Measurements from ENCODE around the gene MARCHF6. TPM values are rescaled to one million over a fixed set of nuclear protein-coding genes. Genes with fewer than 3 reads are reported as not detected.
A peak's percentile ranks its signal among the peaks of the same experiment; 100 is the strongest.

Gene MARCHF6
- total and polyA plus RNA-seq, 2 donors from 2014 or later: 70.4 to 177 TPM

DNA sequence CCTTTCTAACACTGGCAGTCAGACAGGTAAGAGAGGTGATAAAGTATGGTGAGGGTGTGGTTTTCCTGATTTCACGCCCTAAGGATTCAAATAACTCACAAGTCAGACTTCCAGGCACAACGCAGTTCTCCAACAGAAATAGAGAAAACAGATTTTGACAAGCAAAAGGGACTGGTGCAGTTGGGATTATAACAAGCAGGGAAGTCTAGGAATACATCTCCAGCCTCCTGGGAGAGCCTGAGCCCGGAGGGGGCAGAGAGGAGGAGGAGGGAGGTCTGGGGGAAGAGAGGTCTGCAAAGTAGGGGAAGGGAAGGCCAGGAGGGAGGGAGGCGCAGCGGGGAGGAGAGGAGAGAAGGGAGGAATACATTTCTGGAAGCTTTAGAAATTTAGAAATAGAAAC is 47.4 kb upstream of the MARCHF6 start:
- Histone ChIP-seq H3K9ac (ENCODE audit: low read length in 3 of 3) (peak overlapping the region in 2 of 3 donors; percentile 46 to 86), H3K4me1 (ENCODE audit: control insufficient read depth in 2 of 3, insufficient read depth in 2 of 3, low read depth in 1 of 3, low read length in 3 of 3) (peaks cover 0 to 36% (median 7%) of the 10 kb centered on the region in 3 donors)
- no peak for FAIRE-seq

DNA sequence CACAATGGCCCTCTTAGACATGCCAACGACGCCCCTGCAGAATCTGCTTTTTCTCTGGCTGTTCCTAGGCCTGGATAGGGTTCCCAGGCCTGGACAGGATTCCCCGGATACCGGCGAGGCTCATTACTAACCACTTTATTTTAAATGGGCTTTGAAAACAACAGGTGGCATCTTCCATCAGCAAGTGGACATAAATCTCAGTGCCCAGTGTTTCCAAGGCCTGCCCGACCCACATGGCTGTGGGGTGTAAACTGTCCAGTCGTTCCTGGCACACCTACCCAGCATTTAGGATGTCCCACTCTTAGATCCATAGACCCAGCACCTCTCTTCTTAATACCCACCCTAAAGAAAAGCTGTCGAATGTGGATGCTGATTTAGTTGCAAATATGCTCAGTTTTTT is 46.7 kb upstream of the MARCHF6 start:
- TF ChIP-seq, protein P1, sequence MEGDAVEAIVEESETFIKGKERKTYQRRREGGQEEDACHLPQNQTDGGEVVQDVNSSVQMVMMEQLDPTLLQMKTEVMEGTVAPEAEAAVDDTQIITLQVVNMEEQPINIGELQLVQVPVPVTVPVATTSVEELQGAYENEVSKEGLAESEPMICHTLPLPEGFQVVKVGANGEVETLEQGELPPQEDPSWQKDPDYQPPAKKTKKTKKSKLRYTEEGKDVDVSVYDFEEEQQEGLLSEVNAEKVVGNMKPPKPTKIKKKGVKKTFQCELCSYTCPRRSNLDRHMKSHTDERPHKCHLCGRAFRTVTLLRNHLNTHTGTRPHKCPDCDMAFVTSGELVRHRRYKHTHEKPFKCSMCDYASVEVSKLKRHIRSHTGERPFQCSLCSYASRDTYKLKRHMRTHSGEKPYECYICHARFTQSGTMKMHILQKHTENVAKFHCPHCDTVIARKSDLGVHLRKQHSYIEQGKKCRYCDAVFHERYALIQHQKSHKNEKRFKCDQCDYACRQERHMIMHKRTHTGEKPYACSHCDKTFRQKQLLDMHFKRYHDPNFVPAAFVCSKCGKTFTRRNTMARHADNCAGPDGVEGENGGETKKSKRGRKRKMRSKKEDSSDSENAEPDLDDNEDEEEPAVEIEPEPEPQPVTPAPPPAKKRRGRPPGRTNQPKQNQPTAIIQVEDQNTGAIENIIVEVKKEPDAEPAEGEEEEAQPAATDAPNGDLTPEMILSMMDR (IDR thresholded peaks at IDR 0.05; ENCODE audit: borderline replicate concordance, extremely low read depth, insufficient read depth): no peak
- Histone ChIP-seq H3K9me3 (ENCODE audit: control insufficient read depth in 2 of 3, insufficient read depth in 1 of 3, low read length in 3 of 3) (no peaks in the 10 kb centered on the region), H3K9ac (ENCODE audit: low read length in 3 of 3) (peak overlapping the region; percentile 34 to 86 (median 46)), H3K4me1 (ENCODE audit: control insufficient read depth in 2 of 3, insufficient read depth in 2 of 3, low read depth in 1 of 3, low read length in 3 of 3) (peaks cover 0 to 36% (median 7%) of the 10 kb centered on the region in 3 donors), H3K27ac (ENCODE audit: low read depth in 2 of 2, low read length in 2 of 2) (peak overlapping the region; percentile 42 to 95), H3K27me3 (ENCODE audit: control insufficient read depth, insufficient read depth, low read length) (no peaks in the 10 kb centered on the region), H3K4me3 (ENCODE audit: low read length in 3 of 3) (peak overlapping the region; percentile 71 to 83 (median 71)), H3K36me3 (ENCODE audit: control insufficient read depth in 2 of 3, insufficient read depth in 3 of 3, low read length in 3 of 3) (no peaks in the 10 kb centered on the region)
- peak in 1 of 5 donors; percentile 53 for DNase-seq
- no peak for FAIRE-seq
- intact Hi-C loops (cut with DNase I): no loop called here

More for the DNA sequence above, 47.4 kb upstream of the MARCHF6 start:
- intact Hi-C loops (cut with DNase I): no loop called here
- TF ChIP-seq, protein P1 (IDR thresholded peaks at IDR 0.05; ENCODE audit: borderline replicate concordance, extremely low read depth, insufficient read depth): no peak
- H3K4me3 ChIP-seq (ENCODE audit: low read length in 3 of 3): peak overlapping the region; percentile 71 to 83 (median 71)
- no peaks in the 10 kb centered on the region for H3K27me3 ChIP-seq (ENCODE audit: control insufficient read depth, insufficient read depth, low read length)
- H3K9me3 ChIP-seq (ENCODE audit: control insufficient read depth in 2 of 3, insufficient read depth in 1 of 3, low read length in 3 of 3): no peaks in the 10 kb centered on the region
- DNase-seq: no peak
- no peaks in the 10 kb centered on the region for H3K36me3 ChIP-seq (ENCODE audit: control insufficient read depth in 2 of 3, insufficient read depth in 3 of 3, low read length in 3 of 3)
- H3K27ac ChIP-seq (ENCODE audit: low read depth in 2 of 2, low read length in 2 of 2): peak overlapping the region; percentile 42 to 95

DNA sequence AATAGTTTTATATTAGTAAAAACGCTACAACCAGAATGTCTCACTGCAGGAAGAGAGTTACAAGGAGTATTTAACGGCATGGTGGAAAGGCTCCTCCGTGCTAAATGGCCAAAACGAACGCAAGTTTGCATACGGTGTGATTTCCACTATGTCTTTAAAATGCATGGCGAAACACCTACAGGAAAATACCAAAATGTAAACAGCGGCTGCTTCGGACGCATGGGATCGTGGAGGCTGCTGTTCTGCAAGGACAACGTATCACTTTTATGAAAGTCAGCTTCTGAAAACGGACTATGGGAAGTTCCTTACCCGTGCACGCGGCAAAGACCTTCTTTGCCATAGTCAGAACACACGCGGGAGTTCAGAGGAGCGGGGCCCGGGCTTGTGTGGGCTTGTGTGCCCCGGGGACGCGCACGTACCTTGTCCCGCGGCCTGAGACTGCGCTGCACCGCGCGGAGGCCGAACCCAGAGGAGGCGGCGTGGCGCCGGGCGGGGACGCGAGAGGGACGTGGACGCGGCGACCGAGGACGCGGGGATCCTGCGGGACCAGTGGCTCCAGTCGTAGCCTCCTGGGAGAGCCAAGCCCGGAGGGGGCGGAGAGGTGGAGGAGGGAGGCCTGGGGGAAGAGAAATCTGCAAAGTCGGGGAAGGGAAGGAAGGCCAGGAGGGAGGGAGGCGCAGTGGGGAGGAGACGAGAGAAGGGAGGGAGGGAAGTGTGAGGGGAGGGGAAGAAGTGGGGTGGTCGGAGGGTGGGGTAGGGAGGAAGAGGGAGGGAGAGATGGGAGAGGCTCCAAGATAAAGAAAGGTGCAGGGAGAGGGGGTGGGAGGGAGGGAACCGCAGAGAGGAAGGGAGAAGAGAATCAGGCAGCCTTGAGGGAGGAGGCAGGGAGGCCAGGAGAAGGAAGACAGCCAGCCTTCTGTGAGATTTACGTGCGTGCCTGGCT is 46.0 kb upstream of the MARCHF6 start, which contains the start of gene CMBL:
Gene CMBL, minus strand, starts transcription at position 697 of the 943 bp plus-strand sequence. CDS start 17,140 bp downstream, outside the sequence.
- intact Hi-C loops (cut with DNase I): no loop called here
- no peaks in the 10 kb centered on the region for H3K9me3 ChIP-seq (ENCODE audit: control insufficient read depth in 2 of 3, insufficient read depth in 1 of 3, low read length in 3 of 3)
- H3K36me3 ChIP-seq (ENCODE audit: control insufficient read depth in 2 of 3, insufficient read depth in 3 of 3, low read length in 3 of 3): no peaks in the 10 kb centered on the region
- H3K9ac ChIP-seq (ENCODE audit: low read length in 3 of 3): peak within 1 kb of the TSS; percentile 34 to 86 (median 50)
- peak within 1 kb of the TSS; percentile 67 to 95 for H3K27ac ChIP-seq (ENCODE audit: low read depth in 2 of 2, low read length in 2 of 2)
- peak; percentile 66 to 81 (median 76) for DNase-seq
- FAIRE-seq: no peak
- TF ChIP-seq, protein P1 (IDR thresholded peaks at IDR 0.05; ENCODE audit: borderline replicate concordance, extremely low read depth, insufficient read depth): no peak
- no peaks in the 10 kb centered on the region for H3K27me3 ChIP-seq (ENCODE audit: control insufficient read depth, insufficient read depth, low read length)
- peaks cover 0 to 33% (median 7%) of the 10 kb centered on the region in 3 donors for H3K4me1 ChIP-seq (ENCODE audit: control insufficient read depth in 2 of 3, insufficient read depth in 2 of 3, low read depth in 1 of 3, low read length in 3 of 3)
- H3K4me3 ChIP-seq (ENCODE audit: low read length in 3 of 3): peak within 1 kb of the TSS; percentile 71 to 83 (median 71)

Measured in kidney (tissue), 14 donors.